ENCODE measurements around the gene DUXA. TPM values are rescaled to one million over a fixed set of nuclear protein-coding genes. Genes with fewer than 3 reads are reported as not detected.

The DUXA gene
- total and polyA plus RNA-seq, 2 donors (not counting 1 experiment from before 2014, with no cell fraction given) = not detected

- Histone ChIP-seq H3K4me1 (ENCODE audit: control insufficient read depth, extremely low read depth, insufficient read depth, low read length) (no peaks in the 10 kb centered on the region), H4K20me1 (ENCODE audit: control insufficient read depth, extremely low read depth, insufficient read depth, low read length) (no peaks in the 10 kb centered on the region), H3K79me2 (ENCODE audit: control insufficient read depth, insufficient read depth, low read length) (no peaks in the 10 kb centered on the region), H3K36me3 (ENCODE audit: control insufficient read depth, insufficient read depth, low read length) (no peaks in the 10 kb centered on the region), H3K27ac (ENCODE audit: insufficient read depth, low read length) (no peak overlapping the region), H3K4me2 (ENCODE audit: extremely low read depth, insufficient read depth, low read length) (peak overlapping the region; percentile 64), H3K4me3 (replicated peaks in 1 of 4; ENCODE audit: control extremely low read depth in 1 of 4, insufficient read depth in 1 of 4, low read depth in 3 of 4, low read length in 4 of 4) (peak overlapping the region in 2 of 4 experiments; percentile 53 to 57), H2AFZ (ENCODE audit: low read length) (peak overlapping the region; percentile 62), H3K9me3 (ENCODE audit: control insufficient read depth, insufficient read depth, low read depth, low read length) (no peaks in the 10 kb centered on the region), H3K9ac (ENCODE audit: insufficient read depth, low read length) (no peak overlapping the region), H3K27me3 (ENCODE audit: control insufficient read depth, insufficient read depth, low read length) (no peaks in the 10 kb centered on the region)
- peak; percentile 12 to 17 for DNase-seq (ENCODE audit: low read depth in 2 of 2)
- TF ChIP-seq EZH2 (IDR thresholded peaks at IDR 0.05; ENCODE audit: low read length, missing control alignments) = no peak
- TF ChIP-seq, protein P1, sequence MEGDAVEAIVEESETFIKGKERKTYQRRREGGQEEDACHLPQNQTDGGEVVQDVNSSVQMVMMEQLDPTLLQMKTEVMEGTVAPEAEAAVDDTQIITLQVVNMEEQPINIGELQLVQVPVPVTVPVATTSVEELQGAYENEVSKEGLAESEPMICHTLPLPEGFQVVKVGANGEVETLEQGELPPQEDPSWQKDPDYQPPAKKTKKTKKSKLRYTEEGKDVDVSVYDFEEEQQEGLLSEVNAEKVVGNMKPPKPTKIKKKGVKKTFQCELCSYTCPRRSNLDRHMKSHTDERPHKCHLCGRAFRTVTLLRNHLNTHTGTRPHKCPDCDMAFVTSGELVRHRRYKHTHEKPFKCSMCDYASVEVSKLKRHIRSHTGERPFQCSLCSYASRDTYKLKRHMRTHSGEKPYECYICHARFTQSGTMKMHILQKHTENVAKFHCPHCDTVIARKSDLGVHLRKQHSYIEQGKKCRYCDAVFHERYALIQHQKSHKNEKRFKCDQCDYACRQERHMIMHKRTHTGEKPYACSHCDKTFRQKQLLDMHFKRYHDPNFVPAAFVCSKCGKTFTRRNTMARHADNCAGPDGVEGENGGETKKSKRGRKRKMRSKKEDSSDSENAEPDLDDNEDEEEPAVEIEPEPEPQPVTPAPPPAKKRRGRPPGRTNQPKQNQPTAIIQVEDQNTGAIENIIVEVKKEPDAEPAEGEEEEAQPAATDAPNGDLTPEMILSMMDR (conservative IDR thresholded peaks at IDR 0.05 in 1 of 2, IDR thresholded peaks at IDR 0.05 in 1 of 2; ENCODE audit: low read depth in 1 of 2, low read length in 2 of 2) = no peak
Observed at GRCh38 chr19:57171551-57172081, 4.3 kb upstream of the DUXA start.

DNA sequence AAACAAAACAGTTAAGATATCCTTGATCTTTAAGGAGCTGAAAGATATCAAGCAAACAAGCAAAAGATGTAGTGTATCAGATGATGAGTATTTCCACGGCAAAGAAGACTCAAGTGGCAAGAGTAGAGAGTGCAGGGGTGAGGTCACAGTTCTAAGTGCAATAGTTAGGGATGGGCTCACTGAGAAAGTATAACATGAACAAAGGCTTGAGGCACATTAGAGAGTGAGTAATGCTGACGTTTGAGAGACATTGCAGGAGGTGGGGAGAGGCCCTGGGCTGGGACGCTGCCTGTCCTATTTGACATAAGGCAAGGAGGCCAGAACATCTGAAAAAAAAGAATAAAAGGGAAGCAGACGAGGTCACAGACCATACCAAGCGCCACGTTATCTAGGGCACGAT, 1.4 kb downstream of the DUXA start:
- no peak overlapping the region for H2AFZ ChIP-seq (ENCODE audit: low read length)
- no peaks in the 10 kb centered on the region for H4K20me1 ChIP-seq (ENCODE audit: control insufficient read depth, extremely low read depth, insufficient read depth, low read length)
- H3K36me3 ChIP-seq (ENCODE audit: control insufficient read depth, insufficient read depth, low read length) = no peaks in the 10 kb centered on the region
- H3K79me2 ChIP-seq (ENCODE audit: control insufficient read depth, insufficient read depth, low read length) = no peaks in the 10 kb centered on the region
- no peak overlapping the region for H3K27ac ChIP-seq (ENCODE audit: insufficient read depth, low read length)
- no peak for TF ChIP-seq EZH2 (IDR thresholded peaks at IDR 0.05; ENCODE audit: low read length, missing control alignments)
- TF ChIP-seq, protein P1 (conservative IDR thresholded peaks at IDR 0.05 in 1 of 2, IDR thresholded peaks at IDR 0.05 in 1 of 2; ENCODE audit: low read depth in 1 of 2, low read length in 2 of 2) = no peak
- H3K4me1 ChIP-seq (ENCODE audit: control insufficient read depth, extremely low read depth, insufficient read depth, low read length) = no peaks in the 10 kb centered on the region
- H3K4me3 ChIP-seq (replicated peaks in 1 of 4; ENCODE audit: control extremely low read depth in 1 of 4, insufficient read depth in 1 of 4, low read depth in 3 of 4, low read length in 4 of 4) = no peak overlapping the region
- no peak overlapping the region for H3K9ac ChIP-seq (ENCODE audit: insufficient read depth, low read length)
- H3K27me3 ChIP-seq (ENCODE audit: control insufficient read depth, insufficient read depth, low read length) = no peaks in the 10 kb centered on the region
- H3K4me2 ChIP-seq (ENCODE audit: extremely low read depth, insufficient read depth, low read length) = no peak overlapping the region
- no peaks in the 10 kb centered on the region for H3K9me3 ChIP-seq (ENCODE audit: control insufficient read depth, insufficient read depth, low read depth, low read length)
- DNase-seq (ENCODE audit: low read depth in 2 of 2) = no peak

DNA sequence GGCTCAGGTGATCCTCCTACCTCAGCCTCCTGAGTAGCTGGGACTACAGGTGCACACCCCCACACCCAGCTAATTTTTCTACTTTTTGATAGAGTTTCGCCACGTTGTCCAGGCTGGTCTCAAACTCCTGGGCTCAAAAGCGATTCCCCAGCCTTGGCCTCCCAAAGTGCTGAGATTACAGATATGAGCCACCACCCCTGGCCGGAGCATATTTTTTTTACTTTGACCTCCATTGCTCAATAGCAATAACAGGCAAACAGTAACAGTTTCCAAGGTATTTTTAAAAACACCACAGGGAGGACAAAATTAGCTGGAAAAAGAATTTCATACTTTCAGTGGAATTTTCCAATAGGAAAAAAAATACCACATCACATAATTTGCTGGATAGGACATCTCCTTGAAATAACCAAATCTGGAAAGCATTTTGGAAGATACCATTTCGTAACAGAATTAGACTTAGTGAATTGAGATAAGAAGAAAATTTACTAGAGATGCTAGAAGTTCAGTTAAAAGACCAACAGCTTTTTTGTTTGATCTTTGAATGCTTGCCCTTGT, 5.2 kb downstream of the DUXA start:
- Histone ChIP-seq H3K9me3 (ENCODE audit: control insufficient read depth, insufficient read depth, low read depth, low read length) (no peaks in the 10 kb centered on the region), H3K4me3 (replicated peaks in 1 of 4; ENCODE audit: control extremely low read depth in 1 of 4, insufficient read depth in 1 of 4, low read depth in 3 of 4, low read length in 4 of 4) (no peak overlapping the region), H2AFZ (ENCODE audit: low read length) (no peak overlapping the region), H3K36me3 (ENCODE audit: control insufficient read depth, insufficient read depth, low read length) (no peaks in the 10 kb centered on the region), H3K27me3 (ENCODE audit: control insufficient read depth, insufficient read depth, low read length) (no peaks in the 10 kb centered on the region), H3K4me2 (ENCODE audit: extremely low read depth, insufficient read depth, low read length) (no peak overlapping the region), H3K27ac (ENCODE audit: insufficient read depth, low read length) (no peak overlapping the region), H4K20me1 (ENCODE audit: control insufficient read depth, extremely low read depth, insufficient read depth, low read length) (no peaks in the 10 kb centered on the region), H3K9ac (ENCODE audit: insufficient read depth, low read length) (no peak overlapping the region), H3K4me1 (ENCODE audit: control insufficient read depth, extremely low read depth, insufficient read depth, low read length) (no peaks in the 10 kb centered on the region), H3K79me2 (ENCODE audit: control insufficient read depth, insufficient read depth, low read length) (no peaks in the 10 kb centered on the region)
- DNase-seq (ENCODE audit: low read depth in 2 of 2) = no peak
- TF ChIP-seq EZH2 (IDR thresholded peaks at IDR 0.05; ENCODE audit: low read length, missing control alignments) = no peak
- TF ChIP-seq, protein P1 (conservative IDR thresholded peaks at IDR 0.05 in 1 of 2, IDR thresholded peaks at IDR 0.05 in 1 of 2; ENCODE audit: low read depth in 1 of 2, low read length in 2 of 2) = no peak

All from fibroblast of lung (primary cell).